GM12892 (cell line): ENCODE results near the gene GDNF.

Experiments
- POLR2A ChIP-seq: IDR thresholded peaks from 2 replicates; pipeline ENCODE4 v1.6.1; 2011; ENCODE audit warnings: low read depth, low read length, control low read depth
- POLR2AphosphoS5 ChIP-seq: IDR thresholded peaks from 2 replicates; pipeline ENCODE4 v1.6.1; 2011; ENCODE audit warnings: low read depth, low read length, control low read depth
- TAF1 ChIP-seq: IDR thresholded peaks from 2 replicates; pipeline ENCODE4 v1.6.1; 2011; ENCODE audit warnings: low read depth, mild to moderate bottlenecking, control low read depth, low read length, borderline replicate concordance

- no peak for TF ChIP-seq TAF1
- TF ChIP-seq POLR2AphosphoS5: no peak
- no peak for TF ChIP-seq POLR2A
Measured at GRCh38 chr5:37774912-37775483, 64.8 kb downstream of the GDNF start.
